GM21619 (cell line): Measurements from ENCODE around the gene HFE.
A peak's percentile ranks its signal among the peaks of the same experiment; 100 is the strongest.
"Not testable (repeated sequence)": the region's sequence is repeated elsewhere in the genome, so short reads cannot be mapped to it uniquely, and the experiment has no call there.

Experiments
- ATAC-seq: cut with Tn5 transposase; IDR thresholded peaks from one replicate; pipeline ENCODE4 v1.9.1; 2021; ENCODE audit not compliant: unreplicated experiment

HFE gene

GRCh38 chr6:26105842-26106241 is 18.6 kb downstream of the HFE start:
- ATAC-seq, result no peak

- ATAC-seq, result no peak
These were observed 20.7 kb downstream of the HFE start for GRCh38 chr6:26107935-26108334.

- ATAC-seq, result no peak
These were observed 22.5 kb downstream of the HFE start for GRCh38 chr6:26109772-26110171.

- ATAC-seq, result no peak
These were observed 26.3 kb downstream of the HFE start for GRCh38 chr6:26113570-26113969.

GRCh38 chr6:26115226-26115625 is 28.0 kb downstream of the HFE start:
- no peak for ATAC-seq

GRCh38 chr6:26116267-26116666 is 29.0 kb downstream of the HFE start:
- no peak for ATAC-seq

GRCh38 chr6:26118999-26119398 is 31.8 kb downstream of the HFE start:
- ATAC-seq, result no peak

- not testable (repeated sequence) for ATAC-seq
These were observed 32.9 kb downstream of the HFE start for GRCh38 chr6:26120115-26120514.

GRCh38 chr6:26120807-26121140 is 33.5 kb downstream of the HFE start:
- ATAC-seq, result no peak

GRCh38 chr6:26121141-26122004 is 34.1 kb downstream of the HFE start:
- no peak for ATAC-seq

- no peak for ATAC-seq
These were observed 34.8 kb downstream of the HFE start for GRCh38 chr6:26122005-26122388.

GRCh38 chr6:26122402-26122792 is 35.2 kb downstream of the HFE start:
- ATAC-seq, result no peak

GRCh38 chr6:26122793-26123674 is 35.8 kb downstream of the HFE start:
- ATAC-seq, result peak; percentile 48

- ATAC-seq, result no peak
These were observed 36.4 kb downstream of the HFE start for GRCh38 chr6:26123675-26123946.

GRCh38 chr6:26123947-26124780 is 36.9 kb downstream of the HFE start:
- ATAC-seq, result peak; percentile 69

GRCh38 chr6:26124781-26125685 is 37.8 kb downstream of the HFE start:
- ATAC-seq, result no peak

GRCh38 chr6:26126394-26127235 is 39.4 kb downstream of the HFE start:
- ATAC-seq, result no peak

- no peak for ATAC-seq
These were observed 41.0 kb downstream of the HFE start for GRCh38 chr6:26128013-26128771.

- ATAC-seq, result no peak
These were observed 42.4 kb downstream of the HFE start for GRCh38 chr6:26129656-26130055.
